Neural progenitor cell (in vitro differentiated cells): Measurements from ENCODE around the gene EPHA4. TPM values are rescaled to one million over a fixed set of nuclear protein-coding genes. Genes with fewer than 3 reads are reported as not detected.

Experiments used
- DNase-seq: peaks from one replicate; pipeline ENCODE4 v3.0.0-alpha.2; 2016; ENCODE audit warnings: low spot score
- H2AFZ ChIP-seq: fragments of 200-600 bp; sonication (generic); replicated peaks from 2 replicates; pipeline ENCODE4 v1.6.1; 2016; ENCODE audit warnings: antibody characterized with exemption
- H3F3A ChIP-seq: fragments of 200-600 bp; sonication (generic); 2 replicates; pipeline ENCODE4 v1.6.1; 2016; ENCODE audit warnings: antibody characterized with exemption, low read depth
- H3K27ac ChIP-seq: fragments of 200-600 bp; sonication (generic); 2 replicates; pipeline ENCODE4 v1.5.1; 2016; ENCODE audit warnings: mild to moderate bottlenecking
- H3K27me3 ChIP-seq: fragments of 200-600 bp; sonication (generic); 2 replicates; pipeline ENCODE4 v1.6.1; 2016; ENCODE audit warnings: mild to moderate bottlenecking, moderate library complexity
- H3K36me3 ChIP-seq: fragments of 200-600 bp; sonication (generic); 2 replicates; pipeline ENCODE4 v1.5.1; 2016
- H3K4me1 ChIP-seq: fragments of 200-600 bp; sonication (generic); 2 replicates; pipeline ENCODE4 v1.6.1; 2016; ENCODE audit warnings: mixed run types
- H3K4me2 ChIP-seq: fragments of 200-600 bp; sonication (generic); 2 replicates; pipeline ENCODE4 v1.6.1; 2016
- H3K4me3 ChIP-seq: fragments of 200-600 bp; sonication (generic); 2 replicates; pipeline ENCODE4 v1.5.1; 2016
- H3K79me2 ChIP-seq: fragments of 200-600 bp; sonication (generic); 2 replicates; pipeline ENCODE4 v1.6.1; 2016; ENCODE audit warnings: low read depth
- H3K9ac ChIP-seq: fragments of 200-600 bp; sonication (generic); 2 replicates; pipeline ENCODE4 v1.6.1; 2016
- H3K9me3 ChIP-seq: fragments of 200-600 bp; sonication (generic); 2 replicates; pipeline ENCODE4 v1.5.1; 2016; ENCODE audit warnings: low read depth
- H4K20me1 ChIP-seq: fragments of 200-600 bp; sonication (generic); 2 replicates; pipeline ENCODE4 v1.6.1; 2016; ENCODE audit warnings: low read depth
- H3K27ac Mint-ChIP-seq: 3 replicates; pipeline ENCODE4 v1.8.0; 2021; ENCODE audit warnings: mixed read lengths
- H3K27me3 Mint-ChIP-seq: 2 replicates; pipeline ENCODE4 v1.8.0; 2022; ENCODE audit warnings: low read depth, mild to moderate bottlenecking, inconsistent platforms, moderate library complexity, mixed read lengths; ENCODE audit not compliant: insufficient read depth
- H3K36me3 Mint-ChIP-seq: 3 replicates; pipeline ENCODE4 v1.8.0; 2021; ENCODE audit warnings: mixed read lengths
- H3K4me1 Mint-ChIP-seq: 3 replicates; pipeline ENCODE4 v1.8.0; 2021; ENCODE audit warnings: mixed read lengths
- H3K4me3 Mint-ChIP-seq: 3 replicates; pipeline ENCODE4 v1.8.0; 2021; ENCODE audit warnings: mild to moderate bottlenecking, moderate library complexity, mixed read lengths
- H3K9me3 Mint-ChIP-seq: 3 replicates; pipeline ENCODE4 v1.8.0; 2020; ENCODE audit warnings: mixed read lengths
- EZH2 ChIP-seq: fragments of 200-600 bp; sonication (generic); IDR thresholded peaks from 2 replicates; pipeline ENCODE4 v1.6.1; 2017; ENCODE audit warnings: antibody characterized with exemption, mild to moderate bottlenecking, moderate library complexity
- EZH2phosphoT487 ChIP-seq: fragments of 200-600 bp; sonication (generic); IDR thresholded peaks from 2 replicates; pipeline ENCODE4 v1.6.1; 2017; ENCODE audit warnings: antibody characterized with exemption
- total RNA-seq: library from RNA; depleted of rRNA; stranded (reverse); fragments of >200 nt; gene quantifications from 2 replicates; pipeline ENCODE4 v1.2.3, GENCODE V29; 2015; ENCODE audit warnings: low replicate concordance
- TF ChIP-seq, protein P1 (sequence below): fragments of 200-600 bp; sonication (generic); IDR thresholded peaks from 2 replicates; pipeline ENCODE4 v1.5.1; 2017; ENCODE audit warnings: antibody characterized with exemption, mild to moderate bottlenecking

EPHA4 gene
- total RNA-seq, 1 donor from 2014 or later: 323 TPM

DNA sequence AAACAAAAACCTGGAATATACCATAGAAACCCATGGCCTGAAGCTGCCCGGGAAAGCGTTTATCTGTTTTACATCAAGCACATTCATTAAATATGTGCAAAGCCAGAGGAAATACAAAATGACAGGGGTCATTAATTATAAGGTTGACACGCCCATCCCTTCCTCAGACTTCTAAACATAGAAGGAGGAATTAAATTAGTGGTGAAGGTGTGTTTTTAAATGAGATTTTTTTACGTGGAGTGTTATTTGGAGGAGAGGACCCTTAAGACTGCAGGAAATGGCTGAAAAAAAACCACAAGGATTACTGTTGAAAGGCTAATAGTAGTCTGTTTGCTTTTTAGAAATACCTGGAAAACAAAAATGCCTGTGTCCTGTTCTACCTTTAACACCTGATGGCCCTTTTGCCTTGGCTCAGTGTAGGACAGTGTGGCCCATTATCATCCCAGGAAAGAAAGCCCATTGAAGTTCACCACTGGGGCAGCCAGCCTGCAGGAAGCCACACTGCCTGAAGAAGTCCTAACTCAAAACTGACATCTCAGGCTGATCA is 123.2 kb downstream of the EPHA4 start:
- Histone ChIP-seq H3K9ac (no peak overlapping the region), H3K4me3 (no peak overlapping the region), H3K36me3 (peaks cover 15% of the 10 kb centered on the region), H4K20me1 (peaks cover 41% of the 10 kb centered on the region), H3K9me3 (no peaks in the 10 kb centered on the region), H3F3A (peaks cover 59% of the 10 kb centered on the region), H3K79me2 (peaks cover 38% of the 10 kb centered on the region), H2AFZ (no peak overlapping the region), H3K27me3 (no peaks in the 10 kb centered on the region), H3K4me1 (peaks cover 63% of the 10 kb centered on the region), H3K27ac (peak overlapping the region; percentile 88), H3K4me2 (peak overlapping the region; percentile 45)
- H3K36me3 Mint-ChIP-seq: peaks cover 18% of the 10 kb centered on the region
- TF ChIP-seq, protein P1, sequence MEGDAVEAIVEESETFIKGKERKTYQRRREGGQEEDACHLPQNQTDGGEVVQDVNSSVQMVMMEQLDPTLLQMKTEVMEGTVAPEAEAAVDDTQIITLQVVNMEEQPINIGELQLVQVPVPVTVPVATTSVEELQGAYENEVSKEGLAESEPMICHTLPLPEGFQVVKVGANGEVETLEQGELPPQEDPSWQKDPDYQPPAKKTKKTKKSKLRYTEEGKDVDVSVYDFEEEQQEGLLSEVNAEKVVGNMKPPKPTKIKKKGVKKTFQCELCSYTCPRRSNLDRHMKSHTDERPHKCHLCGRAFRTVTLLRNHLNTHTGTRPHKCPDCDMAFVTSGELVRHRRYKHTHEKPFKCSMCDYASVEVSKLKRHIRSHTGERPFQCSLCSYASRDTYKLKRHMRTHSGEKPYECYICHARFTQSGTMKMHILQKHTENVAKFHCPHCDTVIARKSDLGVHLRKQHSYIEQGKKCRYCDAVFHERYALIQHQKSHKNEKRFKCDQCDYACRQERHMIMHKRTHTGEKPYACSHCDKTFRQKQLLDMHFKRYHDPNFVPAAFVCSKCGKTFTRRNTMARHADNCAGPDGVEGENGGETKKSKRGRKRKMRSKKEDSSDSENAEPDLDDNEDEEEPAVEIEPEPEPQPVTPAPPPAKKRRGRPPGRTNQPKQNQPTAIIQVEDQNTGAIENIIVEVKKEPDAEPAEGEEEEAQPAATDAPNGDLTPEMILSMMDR: no peak
- TF ChIP-seq EZH2phosphoT487: no peak
- no peak for TF ChIP-seq EZH2
- peaks cover 46% of the 10 kb centered on the region for H3K4me1 Mint-ChIP-seq
- H3K27ac Mint-ChIP-seq: peak overlapping the region; percentile 43
- no peak overlapping the region for H3K4me3 Mint-ChIP-seq
- no peaks in the 10 kb centered on the region for H3K9me3 Mint-ChIP-seq
- no peak for DNase-seq
- H3K27me3 Mint-ChIP-seq: peaks cover 3% of the 10 kb centered on the region

DNA sequence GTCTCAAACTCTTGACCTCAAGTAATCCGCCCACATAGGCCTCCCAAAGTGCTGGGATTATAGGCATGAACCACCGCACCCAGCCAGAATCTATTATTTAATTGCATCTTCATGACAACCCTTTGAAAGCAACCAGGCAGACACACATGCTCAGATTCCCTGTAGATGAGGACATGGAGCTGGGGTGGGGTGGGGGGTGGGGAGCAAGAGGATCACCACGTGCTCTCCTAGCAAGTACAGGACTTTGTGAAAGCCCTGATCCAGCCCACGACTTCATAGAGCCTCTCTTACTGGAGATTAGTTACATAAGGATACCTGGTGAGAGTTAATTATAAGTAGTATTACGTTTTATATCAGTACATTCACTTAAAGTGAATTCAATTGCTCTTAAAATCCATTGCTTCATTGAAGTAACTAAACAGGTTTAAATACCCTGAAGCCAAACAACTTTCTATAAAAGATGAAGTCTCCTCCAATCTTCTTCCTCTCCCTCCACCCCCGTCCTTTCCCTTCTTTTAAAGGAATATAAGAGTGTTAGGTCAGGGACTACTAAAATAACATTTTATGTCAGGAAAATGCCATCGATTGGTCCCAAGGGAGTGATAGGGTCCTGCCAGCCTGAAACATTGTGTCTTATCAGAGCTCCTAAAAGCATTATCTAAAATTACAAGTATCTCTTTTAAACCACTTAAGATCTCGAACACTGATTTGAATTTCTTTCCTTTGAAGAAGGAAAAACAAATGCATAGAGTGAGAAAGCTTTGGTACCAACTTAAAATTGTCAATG is 123.9 kb downstream of the EPHA4 start:
- peak overlapping the region; percentile 88 for H3K27ac ChIP-seq
- TF ChIP-seq EZH2 (no peak), EZH2phosphoT487 (no peak)
- TF ChIP-seq, protein P1: no peak

DNA sequence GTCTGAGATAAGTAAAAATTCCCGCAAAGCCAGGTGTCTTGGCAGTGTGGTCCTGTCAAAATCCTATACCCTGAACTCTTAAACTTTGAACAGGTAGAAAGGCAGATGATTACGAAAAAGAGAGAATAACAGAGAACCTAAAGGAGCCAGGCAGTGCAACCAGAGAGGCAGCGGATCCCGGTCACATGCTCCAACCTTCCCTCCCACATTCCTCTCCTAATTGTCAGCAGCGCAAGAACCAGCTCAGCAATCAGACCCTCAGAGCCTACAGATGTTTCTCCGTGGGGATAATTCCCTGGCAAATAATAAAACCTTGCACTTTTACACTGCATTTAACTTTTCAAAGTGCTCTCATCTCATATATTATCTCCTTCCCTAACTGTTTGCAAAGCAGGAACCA is 124.8 kb downstream of the EPHA4 start:
- H3K79me2 ChIP-seq: peaks cover 36% of the 10 kb centered on the region
- TF ChIP-seq EZH2 (no peak), EZH2phosphoT487 (no peak)
- TF ChIP-seq, protein P1: no peak
- H3K9me3 ChIP-seq: no peaks in the 10 kb centered on the region
- DNase-seq: peak; percentile 35
- no peaks in the 10 kb centered on the region for H3K27me3 ChIP-seq
- peaks cover 23% of the 10 kb centered on the region for H3K36me3 Mint-ChIP-seq
- H3K9me3 Mint-ChIP-seq: no peaks in the 10 kb centered on the region
- H3F3A ChIP-seq: peaks cover 50% of the 10 kb centered on the region
- H3K9ac ChIP-seq: no peak overlapping the region
- peaks cover 3% of the 10 kb centered on the region for H3K27me3 Mint-ChIP-seq
- H4K20me1 ChIP-seq: peaks cover 31% of the 10 kb centered on the region
- H3K4me3 Mint-ChIP-seq: peak overlapping the region; percentile 17
- H2AFZ ChIP-seq: no peak overlapping the region
- peak overlapping the region; percentile 8 for H3K27ac Mint-ChIP-seq
- H3K4me1 ChIP-seq: peaks cover 56% of the 10 kb centered on the region
- peak overlapping the region; percentile 34 for H3K4me2 ChIP-seq
- H3K36me3 ChIP-seq: peaks cover 30% of the 10 kb centered on the region
- peaks cover 43% of the 10 kb centered on the region for H3K4me1 Mint-ChIP-seq
- no peak overlapping the region for H3K4me3 ChIP-seq
- H3K27ac ChIP-seq: no peak overlapping the region

More for the DNA sequence above, 123.9 kb downstream of the EPHA4 start:
- peaks cover 40% of the 10 kb centered on the region for H4K20me1 ChIP-seq
- no peaks in the 10 kb centered on the region for H3K27me3 ChIP-seq
- H3K4me1 Mint-ChIP-seq: peaks cover 46% of the 10 kb centered on the region
- H3K9me3 Mint-ChIP-seq: no peaks in the 10 kb centered on the region
- H2AFZ ChIP-seq: no peak overlapping the region
- H3K4me1 ChIP-seq: peaks cover 63% of the 10 kb centered on the region
- peaks cover 20% of the 10 kb centered on the region for H3K36me3 ChIP-seq
- H3K4me3 Mint-ChIP-seq: no peak overlapping the region
- H3K9me3 ChIP-seq: no peaks in the 10 kb centered on the region
- peaks cover 18% of the 10 kb centered on the region for H3K36me3 Mint-ChIP-seq
- H3K27me3 Mint-ChIP-seq: peaks cover 3% of the 10 kb centered on the region
- H3K4me2 ChIP-seq: peak overlapping the region; percentile 45
- no peak overlapping the region for H3K9ac ChIP-seq
- H3K79me2 ChIP-seq: peaks cover 34% of the 10 kb centered on the region
- no peak for DNase-seq
- H3K27ac Mint-ChIP-seq: peak overlapping the region; percentile 43
- H3K4me3 ChIP-seq: no peak overlapping the region
- H3F3A ChIP-seq: peaks cover 52% of the 10 kb centered on the region
